ENCODE data around the gene THSD4.

The THSD4 gene

DNA sequence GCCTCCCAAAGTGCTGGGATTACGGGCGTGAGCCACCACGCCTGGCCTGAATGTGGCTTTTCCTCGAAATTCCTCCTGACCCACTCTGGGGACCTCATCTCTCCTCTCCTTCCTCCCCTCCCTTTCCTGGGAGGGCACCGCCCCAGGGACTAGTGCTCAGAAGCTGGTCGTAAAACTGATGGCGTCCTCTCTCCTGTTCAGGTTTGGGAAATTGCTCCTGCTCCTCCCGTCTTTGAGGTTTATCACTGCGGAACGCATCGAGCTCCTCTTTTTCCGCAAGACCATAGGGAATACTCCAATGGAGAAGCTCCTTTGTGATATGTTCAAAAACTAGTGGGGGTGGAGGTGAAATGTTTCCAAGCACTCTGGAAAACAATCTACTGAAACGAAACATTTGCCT lies 702.1 kb downstream of the THSD4 start:
- Histone ChIP-seq H3K4me1 (ENCODE audit: control insufficient read depth, insufficient read depth, low read length, poor library complexity, severe bottlenecking) (no peaks in the 10 kb centered on the region), H3K9me3 (ENCODE audit: control insufficient read depth, low read length) (peaks cover 4% of the 10 kb centered on the region), H3K4me3 (ENCODE audit: insufficient read depth, low read depth, low read length, poor library complexity, severe bottlenecking) (no peak overlapping the region), H3K27me3 (replicated peaks; ENCODE audit: control insufficient read depth, insufficient read depth, low read length, poor library complexity, severe bottlenecking) (no peaks in the 10 kb centered on the region), H3K27ac (ENCODE audit: insufficient read depth, low read length, poor library complexity, severe bottlenecking) (no peak overlapping the region), H3K36me3 (ENCODE audit: control insufficient read depth, insufficient read depth, low read length) (no peaks in the 10 kb centered on the region)
- DNase-seq: no peak

DNA sequence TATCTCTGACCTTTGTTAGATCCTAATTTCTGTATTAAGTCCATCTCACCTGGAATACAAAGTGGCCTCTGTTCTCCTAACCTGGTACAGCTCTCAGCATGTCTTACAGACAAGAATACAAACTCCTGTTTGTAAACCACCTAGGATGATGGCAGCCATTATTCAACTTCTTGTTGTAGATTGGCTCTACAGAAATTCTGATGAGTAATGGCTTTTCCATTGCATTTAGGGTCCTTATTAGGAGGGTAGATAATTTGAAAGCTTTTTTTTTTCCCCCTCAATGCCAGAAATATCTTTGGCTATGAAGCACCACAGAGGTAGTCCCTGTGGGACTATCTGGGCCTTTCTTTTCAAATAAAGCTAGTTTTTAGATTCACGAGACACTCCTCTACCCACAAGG lies 704.9 kb downstream of the THSD4 start:
- no peak for DNase-seq
- no peaks in the 10 kb centered on the region for H3K4me1 ChIP-seq (ENCODE audit: control insufficient read depth, insufficient read depth, low read length, poor library complexity, severe bottlenecking)
- H3K9me3 ChIP-seq (ENCODE audit: control insufficient read depth, low read length): peaks cover 7% of the 10 kb centered on the region
- no peak overlapping the region for H3K27ac ChIP-seq (ENCODE audit: insufficient read depth, low read length, poor library complexity, severe bottlenecking)
- no peaks in the 10 kb centered on the region for H3K27me3 ChIP-seq (replicated peaks; ENCODE audit: control insufficient read depth, insufficient read depth, low read length, poor library complexity, severe bottlenecking)
- peaks cover 6% of the 10 kb centered on the region for H3K36me3 ChIP-seq (ENCODE audit: control insufficient read depth, insufficient read depth, low read length)
- no peak overlapping the region for H3K4me3 ChIP-seq (ENCODE audit: insufficient read depth, low read depth, low read length, poor library complexity, severe bottlenecking)

DNA sequence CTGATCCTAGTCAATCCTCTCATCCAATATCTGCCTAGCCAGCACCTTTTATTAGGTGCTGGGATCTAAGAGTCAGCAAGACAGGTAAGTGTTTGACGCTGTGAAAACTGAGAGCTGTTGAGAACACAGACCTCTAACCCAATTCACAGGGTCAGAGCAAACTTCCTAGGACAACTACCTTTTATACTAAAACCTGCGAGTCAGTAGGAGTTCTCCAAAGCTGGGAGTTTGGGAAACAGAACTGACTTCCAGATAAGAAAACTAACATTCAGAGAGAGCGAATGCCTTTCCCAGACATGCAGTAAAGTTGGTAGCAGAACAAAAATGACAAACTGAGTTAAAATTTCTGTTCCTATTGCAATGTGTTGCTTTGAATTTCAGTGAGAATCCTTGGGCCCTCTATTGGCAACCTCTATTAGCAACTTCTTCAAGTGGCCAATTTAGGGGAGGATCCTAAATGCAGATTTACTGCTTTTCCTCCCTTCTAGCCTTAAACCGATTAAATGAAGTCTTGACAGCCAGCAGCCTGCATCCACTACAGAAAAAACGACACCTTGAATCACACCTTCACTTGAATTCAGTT lies 706.4 kb downstream of the THSD4 start:
- Histone ChIP-seq H3K4me1 (ENCODE audit: control insufficient read depth, insufficient read depth, low read length, poor library complexity, severe bottlenecking) (no peaks in the 10 kb centered on the region), H3K27ac (ENCODE audit: insufficient read depth, low read length, poor library complexity, severe bottlenecking) (no peak overlapping the region), H3K36me3 (ENCODE audit: control insufficient read depth, insufficient read depth, low read length) (peaks cover 13% of the 10 kb centered on the region), H3K27me3 (replicated peaks; ENCODE audit: control insufficient read depth, insufficient read depth, low read length, poor library complexity, severe bottlenecking) (no peaks in the 10 kb centered on the region), H3K4me3 (ENCODE audit: insufficient read depth, low read depth, low read length, poor library complexity, severe bottlenecking) (no peak overlapping the region), H3K9me3 (ENCODE audit: control insufficient read depth, low read length) (peaks cover 7% of the 10 kb centered on the region)
- DNase-seq: no peak

DNA sequence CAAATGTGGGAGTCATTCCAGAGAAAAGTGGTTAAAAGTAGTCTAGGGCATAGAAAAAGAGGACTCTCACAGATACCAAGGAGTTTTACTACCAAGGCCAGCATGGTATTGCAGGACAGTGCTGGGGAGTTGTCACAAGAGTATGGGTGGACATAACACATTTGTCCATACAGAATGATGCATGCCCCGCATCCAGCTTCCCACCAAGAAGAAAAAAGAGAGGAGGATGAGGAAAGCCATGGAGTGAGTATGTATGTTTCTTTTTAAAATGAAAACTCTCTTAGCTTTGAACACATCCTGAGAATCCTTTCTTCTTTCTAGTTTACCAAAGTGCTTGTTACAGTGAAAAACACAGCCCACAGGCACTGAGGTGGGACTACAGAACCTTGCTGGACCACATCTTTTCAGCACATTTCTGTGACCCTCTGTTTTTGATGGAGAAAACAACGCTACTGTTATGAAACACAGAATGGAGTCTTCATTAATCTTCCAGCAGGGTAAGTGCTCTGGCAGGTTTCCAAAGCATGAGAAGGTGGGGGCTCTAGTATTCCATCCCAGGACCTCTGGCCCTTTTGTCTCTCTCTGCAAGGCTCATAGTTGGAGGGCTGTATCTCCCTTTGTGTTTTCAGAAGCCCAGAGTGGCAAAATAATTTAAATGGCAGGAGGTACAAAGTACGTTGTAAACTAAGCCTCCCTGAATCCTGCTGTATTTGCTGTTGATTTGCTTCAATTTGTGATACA lies 707.8 kb downstream of the THSD4 start:
- DNase-seq: no peak
- no peaks in the 10 kb centered on the region for H3K27me3 ChIP-seq (replicated peaks; ENCODE audit: control insufficient read depth, insufficient read depth, low read length, poor library complexity, severe bottlenecking)
- H3K36me3 ChIP-seq (ENCODE audit: control insufficient read depth, insufficient read depth, low read length): peaks cover 28% of the 10 kb centered on the region
- no peak overlapping the region for H3K4me3 ChIP-seq (ENCODE audit: insufficient read depth, low read depth, low read length, poor library complexity, severe bottlenecking)
- H3K4me1 ChIP-seq (ENCODE audit: control insufficient read depth, insufficient read depth, low read length, poor library complexity, severe bottlenecking): no peaks in the 10 kb centered on the region
- no peak overlapping the region for H3K27ac ChIP-seq (ENCODE audit: insufficient read depth, low read length, poor library complexity, severe bottlenecking)
- peaks cover 7% of the 10 kb centered on the region for H3K9me3 ChIP-seq (ENCODE audit: control insufficient read depth, low read length)

DNA sequence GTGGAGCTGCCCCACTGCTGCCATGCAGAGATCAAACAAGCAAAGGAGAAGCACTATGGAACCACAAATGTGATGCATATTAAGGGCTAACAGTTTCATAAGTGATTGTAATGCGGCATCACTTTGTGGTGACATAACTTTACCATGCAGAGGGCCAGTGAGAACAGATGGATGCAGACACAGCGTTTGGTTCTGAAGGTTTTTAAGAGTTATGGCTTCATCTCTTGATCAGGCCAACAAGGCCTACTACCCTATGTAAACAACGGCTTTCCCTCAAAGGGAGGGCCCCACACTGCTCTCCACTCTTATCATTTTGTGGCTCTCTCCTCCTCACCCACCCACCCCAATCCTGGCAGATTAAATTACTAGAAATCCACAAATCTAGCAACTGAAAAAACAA lies 708.5 kb downstream of the THSD4 start:
- Histone ChIP-seq H3K4me1 (ENCODE audit: control insufficient read depth, insufficient read depth, low read length, poor library complexity, severe bottlenecking) (no peaks in the 10 kb centered on the region), H3K27ac (ENCODE audit: insufficient read depth, low read length, poor library complexity, severe bottlenecking) (no peak overlapping the region), H3K36me3 (ENCODE audit: control insufficient read depth, insufficient read depth, low read length) (peaks cover 31% of the 10 kb centered on the region), H3K27me3 (replicated peaks; ENCODE audit: control insufficient read depth, insufficient read depth, low read length, poor library complexity, severe bottlenecking) (no peaks in the 10 kb centered on the region), H3K9me3 (ENCODE audit: control insufficient read depth, low read length) (peaks cover 7% of the 10 kb centered on the region), H3K4me3 (ENCODE audit: insufficient read depth, low read depth, low read length, poor library complexity, severe bottlenecking) (no peak overlapping the region)
- DNase-seq: no peak

DNA sequence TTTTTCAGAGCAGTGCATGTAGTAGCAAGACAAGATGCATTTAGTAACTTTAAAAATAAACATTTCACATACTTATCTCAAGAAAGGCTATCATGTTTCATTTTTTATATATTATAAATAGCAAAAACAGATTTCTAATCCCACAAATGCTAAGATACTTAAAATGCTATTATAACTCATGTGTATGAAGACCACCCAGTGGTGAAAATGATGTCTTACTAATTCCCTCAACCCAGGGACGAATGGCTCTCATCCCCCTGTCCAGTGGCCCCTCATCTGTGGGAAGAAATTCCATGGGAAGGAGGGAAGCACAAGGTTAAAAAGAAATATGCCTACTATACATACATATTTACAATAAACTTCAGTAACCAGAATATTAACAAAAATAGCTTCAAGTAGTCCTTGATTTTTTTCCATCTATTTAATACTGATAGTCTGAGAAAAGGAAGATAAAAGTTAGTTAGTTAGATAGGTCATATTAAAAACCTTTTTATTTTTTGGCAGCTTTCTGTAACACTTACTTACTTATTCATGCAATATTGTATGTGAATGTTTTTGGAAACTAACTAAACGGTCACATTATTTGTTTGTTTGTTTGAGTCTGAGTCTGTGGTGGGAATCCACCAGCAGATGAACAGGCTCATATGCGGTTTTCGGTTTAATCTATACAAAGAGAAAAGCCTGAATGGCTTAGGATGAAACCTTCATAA lies 709.9 kb downstream of the THSD4 start:
- H3K9me3 ChIP-seq (ENCODE audit: control insufficient read depth, low read length): peaks cover 7% of the 10 kb centered on the region
- peaks cover 39% of the 10 kb centered on the region for H3K36me3 ChIP-seq (ENCODE audit: control insufficient read depth, insufficient read depth, low read length)
- no peak overlapping the region for H3K4me3 ChIP-seq (ENCODE audit: insufficient read depth, low read depth, low read length, poor library complexity, severe bottlenecking)
- no peaks in the 10 kb centered on the region for H3K27me3 ChIP-seq (replicated peaks; ENCODE audit: control insufficient read depth, insufficient read depth, low read length, poor library complexity, severe bottlenecking)
- no peak overlapping the region for H3K27ac ChIP-seq (ENCODE audit: insufficient read depth, low read length, poor library complexity, severe bottlenecking)
- no peak for DNase-seq
- H3K4me1 ChIP-seq (ENCODE audit: control insufficient read depth, insufficient read depth, low read length, poor library complexity, severe bottlenecking): no peaks in the 10 kb centered on the region

DNA sequence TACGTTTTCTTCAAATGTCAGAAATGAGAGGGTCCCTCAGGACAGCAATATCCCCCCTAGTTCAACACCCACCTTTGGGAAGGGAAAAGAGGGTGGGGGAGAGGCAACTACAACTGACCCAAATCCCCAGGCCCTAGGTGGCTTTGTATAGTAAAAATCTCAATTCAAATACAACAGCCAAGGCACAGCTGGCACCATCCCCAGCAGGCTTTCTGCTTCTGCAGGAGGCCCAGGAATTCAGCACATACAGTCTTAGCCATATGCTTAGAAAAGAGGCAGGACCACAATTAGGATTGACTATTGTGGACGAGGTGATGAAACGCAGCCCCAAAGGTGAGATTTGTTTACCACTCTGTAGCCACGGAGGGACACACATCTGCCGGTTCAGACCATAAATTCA lies 710.9 kb downstream of the THSD4 start:
- Histone ChIP-seq H3K27ac (ENCODE audit: insufficient read depth, low read length, poor library complexity, severe bottlenecking) (no peak overlapping the region), H3K4me1 (ENCODE audit: control insufficient read depth, insufficient read depth, low read length, poor library complexity, severe bottlenecking) (no peaks in the 10 kb centered on the region), H3K4me3 (ENCODE audit: insufficient read depth, low read depth, low read length, poor library complexity, severe bottlenecking) (no peak overlapping the region), H3K27me3 (replicated peaks; ENCODE audit: control insufficient read depth, insufficient read depth, low read length, poor library complexity, severe bottlenecking) (no peaks in the 10 kb centered on the region), H3K36me3 (ENCODE audit: control insufficient read depth, insufficient read depth, low read length) (peaks cover 40% of the 10 kb centered on the region), H3K9me3 (ENCODE audit: control insufficient read depth, low read length) (peaks cover 7% of the 10 kb centered on the region)
- no peak for DNase-seq

DNA sequence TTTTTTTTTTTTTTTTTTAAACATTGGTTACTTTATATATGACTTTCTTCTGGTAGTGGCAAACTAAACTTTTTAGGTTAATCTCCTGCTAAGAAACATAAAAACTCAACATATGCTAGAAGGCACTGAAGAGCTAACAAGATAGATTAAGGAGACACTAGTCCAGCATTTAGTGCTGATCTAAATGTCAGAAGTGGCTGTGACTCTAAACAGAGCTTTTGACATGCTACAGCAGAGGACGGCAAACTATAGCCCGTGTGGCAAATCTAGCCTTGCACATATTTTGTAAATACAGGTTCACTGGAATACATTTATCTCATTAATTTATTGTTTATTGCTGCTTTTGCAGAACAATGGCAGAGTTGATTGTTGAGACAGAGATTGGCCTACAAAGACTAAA lies 715.7 kb downstream of the THSD4 start:
- H3K27ac ChIP-seq (ENCODE audit: insufficient read depth, low read length, poor library complexity, severe bottlenecking): no peak overlapping the region
- no peaks in the 10 kb centered on the region for H3K27me3 ChIP-seq (replicated peaks; ENCODE audit: control insufficient read depth, insufficient read depth, low read length, poor library complexity, severe bottlenecking)
- H3K9me3 ChIP-seq (ENCODE audit: control insufficient read depth, low read length): no peaks in the 10 kb centered on the region
- DNase-seq: no peak
- H3K4me3 ChIP-seq (ENCODE audit: insufficient read depth, low read depth, low read length, poor library complexity, severe bottlenecking): no peak overlapping the region
- peaks cover 33% of the 10 kb centered on the region for H3K36me3 ChIP-seq (ENCODE audit: control insufficient read depth, insufficient read depth, low read length)
- H3K4me1 ChIP-seq (ENCODE audit: control insufficient read depth, insufficient read depth, low read length, poor library complexity, severe bottlenecking): no peaks in the 10 kb centered on the region

All from effector memory CD4-positive, alpha-beta T cell (primary cell).